CD4-positive, alpha-beta T cell treated with Interleukin-12 subunit alpha and Interleukin-12 subunit beta, for 1 hour (primary cell): ENCODE measurements around the gene DELE1.

Experiments used
- DNase-seq: peaks from one replicate; pipeline ENCODE4 v3.0.0-alpha.2; 2020

DELE1 gene, protein sequence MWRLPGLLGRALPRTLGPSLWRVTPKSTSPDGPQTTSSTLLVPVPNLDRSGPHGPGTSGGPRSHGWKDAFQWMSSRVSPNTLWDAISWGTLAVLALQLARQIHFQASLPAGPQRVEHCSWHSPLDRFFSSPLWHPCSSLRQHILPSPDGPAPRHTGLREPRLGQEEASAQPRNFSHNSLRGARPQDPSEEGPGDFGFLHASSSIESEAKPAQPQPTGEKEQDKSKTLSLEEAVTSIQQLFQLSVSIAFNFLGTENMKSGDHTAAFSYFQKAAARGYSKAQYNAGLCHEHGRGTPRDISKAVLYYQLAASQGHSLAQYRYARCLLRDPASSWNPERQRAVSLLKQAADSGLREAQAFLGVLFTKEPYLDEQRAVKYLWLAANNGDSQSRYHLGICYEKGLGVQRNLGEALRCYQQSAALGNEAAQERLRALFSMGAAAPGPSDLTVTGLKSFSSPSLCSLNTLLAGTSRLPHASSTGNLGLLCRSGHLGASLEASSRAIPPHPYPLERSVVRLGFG

DNA sequence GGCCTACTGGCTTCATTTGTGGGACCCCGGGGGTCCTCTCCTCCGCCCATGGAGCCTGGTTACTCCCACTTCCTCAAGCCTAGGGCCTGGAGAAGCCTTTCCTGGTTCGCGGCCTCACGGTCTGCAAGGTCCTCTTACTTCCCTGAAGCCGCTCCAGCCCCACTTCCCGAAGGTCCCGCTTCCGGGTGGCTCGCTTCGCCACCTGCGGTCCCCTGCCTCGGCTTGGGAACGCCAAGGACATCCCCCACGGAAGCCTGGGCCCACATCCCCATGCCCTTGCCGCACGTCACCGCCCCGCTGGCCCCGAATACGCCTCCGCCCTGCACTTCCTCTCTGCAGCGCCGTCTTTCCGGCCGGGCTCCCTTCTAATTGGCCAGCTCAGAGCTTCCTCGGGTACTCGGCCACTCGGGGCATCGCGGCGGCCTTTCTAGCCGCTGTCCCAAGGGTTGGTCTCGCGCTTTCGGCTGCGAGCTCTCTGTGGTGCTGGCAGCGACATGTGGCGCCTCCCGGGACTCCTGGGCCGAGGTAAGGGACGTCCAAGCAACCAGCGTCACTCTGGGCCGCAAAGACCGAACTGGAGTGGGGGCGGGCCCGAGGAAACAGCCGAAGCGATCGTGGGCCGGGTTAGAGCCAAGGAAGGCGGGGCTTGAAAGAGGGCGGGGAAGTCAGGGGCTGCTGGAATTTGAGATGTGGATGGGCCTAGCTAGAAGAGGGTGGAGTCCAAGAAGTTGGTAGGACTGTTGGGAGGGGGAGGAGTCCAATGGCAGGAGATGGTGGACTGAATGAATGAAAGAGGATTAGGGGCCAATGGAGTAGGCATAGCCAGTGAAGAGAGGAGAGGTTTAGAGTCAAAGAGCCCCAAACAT is at the start of gene DELE1:
TSS of gene DELE1 (plus strand) at position 424 of the 866 bp plus-strand sequence. CDS start at position 495, 71 bp downstream.
- DNase-seq = peak; percentile 90

DNA sequence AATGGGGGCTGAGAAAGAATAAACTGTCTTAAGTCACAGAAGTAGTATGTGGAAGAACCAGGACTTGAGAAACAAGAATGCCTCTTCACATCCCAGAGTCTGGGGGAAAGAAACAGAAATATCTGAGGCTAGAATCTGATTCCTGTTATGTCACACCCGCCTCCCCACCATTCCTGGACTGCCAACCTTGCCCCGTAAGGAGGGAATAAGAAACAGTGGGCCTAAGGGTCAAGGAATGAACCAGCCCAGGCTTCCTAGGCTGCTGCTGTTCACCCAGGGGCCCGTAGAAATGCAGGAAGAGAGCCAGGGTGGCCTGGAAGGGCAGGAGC is 49.8 kb upstream of the DELE1 start:
- DNase-seq = no peak

GRCh38 chr5:141874262-141874964 is 49.3 kb upstream of the DELE1 start:
- DNase-seq = no peak

- no peak for DNase-seq
Measured at GRCh38 chr5:141875022-141875740, 48.5 kb upstream of the DELE1 start.

DNA sequence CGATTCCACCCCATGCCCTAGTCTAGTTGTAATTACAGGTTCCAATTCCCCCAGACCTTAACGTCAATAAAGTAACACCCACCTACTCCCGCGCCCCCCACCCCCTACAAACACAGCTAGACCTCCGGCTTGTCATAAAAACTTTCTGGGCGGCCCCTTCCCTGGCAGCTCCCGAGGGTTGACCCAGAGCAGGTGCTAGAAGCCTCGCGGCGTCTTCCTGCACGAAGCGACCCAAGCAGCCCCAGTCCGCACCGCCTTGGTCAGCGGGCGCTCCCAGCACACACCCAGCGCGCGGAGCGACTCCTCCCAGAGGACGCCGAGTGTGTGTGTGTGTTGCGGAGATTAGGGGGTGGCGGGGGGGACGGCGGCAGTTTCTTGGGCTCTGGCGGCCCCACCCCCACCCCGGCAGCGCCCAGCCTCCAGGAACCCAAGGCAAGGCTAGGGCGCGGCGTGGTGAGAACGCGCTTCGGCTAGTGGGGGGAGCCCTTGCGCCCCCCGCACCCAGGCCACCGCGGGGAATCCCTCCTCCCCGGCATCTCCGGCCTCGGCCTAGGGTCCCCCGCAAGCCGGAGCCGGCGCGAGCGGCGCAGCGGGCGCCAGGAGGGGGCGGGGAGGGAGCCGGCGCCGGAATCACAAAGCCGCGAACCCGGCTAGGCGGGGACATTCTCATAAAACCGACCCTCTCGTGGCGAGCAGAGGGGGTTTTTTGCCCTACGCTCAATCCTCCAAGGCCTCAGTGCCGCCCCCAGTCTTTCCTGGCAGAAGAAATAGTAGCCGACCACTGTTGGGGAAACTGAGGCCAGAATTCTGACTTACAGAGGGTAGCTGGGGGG is 47.7 kb upstream of the DELE1 start:
- DNase-seq = no peak

DNA sequence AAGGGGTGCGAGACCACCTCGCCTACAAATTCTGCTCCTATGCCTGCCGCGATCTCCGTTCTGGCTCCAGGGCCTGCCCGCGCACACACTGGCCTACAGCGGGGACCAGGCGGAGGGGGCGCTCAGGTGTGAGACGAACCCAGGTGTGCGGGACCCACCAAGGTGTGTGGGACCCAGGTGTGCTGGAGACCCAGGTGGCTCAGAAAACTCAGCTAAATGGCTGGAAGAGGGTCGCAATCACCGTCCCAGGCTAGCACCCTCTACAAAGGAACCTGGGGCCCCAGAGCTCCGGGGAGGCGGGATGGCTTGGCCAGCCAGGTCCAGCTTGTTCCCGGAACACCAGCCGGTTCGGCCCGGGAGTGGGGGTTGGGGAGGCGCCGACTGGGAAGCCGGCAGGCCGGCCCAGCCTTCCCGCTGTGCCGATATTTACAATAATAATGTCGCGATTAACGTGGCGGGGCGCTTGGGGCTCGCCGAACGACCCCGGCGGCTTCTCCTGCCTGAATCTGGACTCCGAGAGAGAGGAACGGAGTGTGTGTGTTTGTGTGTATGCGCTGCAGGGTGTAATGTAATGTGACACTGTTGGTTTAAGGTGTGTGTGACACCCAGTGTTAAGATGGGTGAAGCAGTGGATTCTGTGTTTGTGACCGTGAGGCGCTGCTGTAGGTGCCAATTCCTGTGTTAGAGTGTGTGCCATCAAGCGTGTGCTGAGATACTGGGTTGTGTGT is 46.9 kb upstream of the DELE1 start:
- peak; percentile 27 for DNase-seq

- peak; percentile 32 for DNase-seq
Measured at GRCh38 chr5:141877356-141878185, 46.1 kb upstream of the DELE1 start.

- peak; percentile 38 for DNase-seq
Measured at GRCh38 chr5:141878186-141878710, 45.4 kb upstream of the DELE1 start, which contains the start of gene PCDH1. TSS of gene PCDH1 (minus strand) at chr5:141878410. CDS start at chr5:141878262, 148 bp downstream.

GRCh38 chr5:141878711-141879425 is 44.8 kb upstream of the DELE1 start:
- DNase-seq = peak; percentile 94

DNA sequence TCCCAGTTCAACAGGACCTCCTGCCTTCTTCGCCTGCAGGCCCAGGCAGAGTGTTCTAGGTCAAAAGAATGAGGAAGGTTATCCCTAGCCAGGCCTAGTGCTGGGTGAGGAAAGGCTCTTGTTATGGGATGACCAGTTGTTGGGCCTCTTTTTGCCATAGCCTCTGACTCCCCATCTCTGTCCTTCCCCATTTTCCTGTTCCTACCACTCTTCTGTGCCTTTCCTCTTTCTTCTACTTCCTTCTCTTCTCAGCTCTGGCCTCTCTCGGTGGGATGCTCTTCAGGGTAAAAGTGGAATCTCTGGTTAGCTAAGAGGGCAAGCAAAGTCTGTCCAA is 44.3 kb upstream of the DELE1 start:
- no peak for DNase-seq

GRCh38 chr5:141879941-141880738 is 43.5 kb upstream of the DELE1 start:
- no peak for DNase-seq

DNA sequence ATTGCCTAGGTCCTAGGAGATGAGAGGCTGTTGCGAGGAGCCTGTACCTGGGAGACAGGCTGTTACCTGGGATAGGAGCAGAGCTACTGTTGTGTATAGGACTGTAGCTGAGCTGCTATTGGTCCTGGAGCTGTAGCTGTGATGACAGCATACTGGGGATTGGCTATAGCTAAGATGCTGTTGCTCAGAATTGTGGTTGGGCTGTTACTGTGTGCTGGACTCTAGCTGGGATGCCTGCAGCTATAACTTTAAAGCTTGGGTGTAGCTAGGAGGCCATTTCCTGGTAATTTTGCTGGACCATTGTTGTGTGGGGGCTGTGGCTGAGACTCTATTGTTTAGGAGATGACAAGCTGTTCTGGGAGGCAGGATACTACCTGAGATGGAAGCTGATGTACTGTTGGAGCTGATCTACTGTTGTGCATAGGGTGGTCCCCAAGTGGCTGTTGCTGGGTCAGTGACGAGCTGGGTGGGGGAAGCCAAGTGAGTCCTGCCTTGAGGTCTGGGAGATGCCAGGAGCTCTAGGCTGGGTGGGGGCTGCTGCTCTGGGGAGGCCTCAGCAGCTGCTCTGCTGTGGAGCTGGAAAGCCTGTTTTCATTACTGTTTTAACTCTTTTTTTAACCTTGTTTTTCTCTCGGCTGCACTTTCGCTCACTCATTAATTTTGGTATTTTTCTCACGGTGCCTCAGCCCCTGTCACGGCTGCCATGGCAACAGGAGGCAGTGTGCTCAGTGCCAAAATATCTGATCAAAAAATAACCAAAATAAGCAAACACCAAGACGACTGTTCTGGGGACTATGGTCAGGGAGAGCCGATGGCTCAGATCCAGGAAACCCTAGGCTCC is 42.5 kb upstream of the DELE1 start:
- DNase-seq = no peak

DNA sequence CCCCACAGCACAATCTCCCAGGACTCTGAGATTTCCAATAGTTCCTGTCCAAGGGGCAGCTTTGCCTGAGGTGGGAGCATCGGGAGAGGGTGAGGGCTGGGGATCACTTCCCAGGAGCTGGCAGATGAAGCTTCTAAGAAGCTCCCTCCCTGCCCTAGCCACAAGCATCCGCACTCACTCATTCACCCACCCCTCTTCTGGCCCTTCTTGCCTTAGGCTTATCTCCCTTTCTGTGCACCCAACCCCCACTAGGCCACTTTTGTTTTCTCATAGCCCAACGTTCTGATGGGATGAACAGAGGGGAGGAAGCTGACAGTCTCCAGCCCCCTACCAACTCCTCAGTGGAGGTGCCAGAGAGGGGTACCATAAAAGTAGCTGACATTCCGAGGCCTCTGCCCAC is 41.8 kb upstream of the DELE1 start:
- no peak for DNase-seq

GRCh38 chr5:141882594-141883183 is 41.0 kb upstream of the DELE1 start:
- DNase-seq = no peak

- DNase-seq = no peak
Measured at GRCh38 chr5:141883184-141883891, 40.3 kb upstream of the DELE1 start.

- DNase-seq = no peak
Measured at GRCh38 chr5:141883892-141884318, 39.8 kb upstream of the DELE1 start.
